Measurements from ENCODE around the gene CPED1. TPM values are rescaled to one million over a fixed set of nuclear protein-coding genes. Genes with fewer than 3 reads are reported as not detected.

The CPED1 gene
- total RNA-seq, 4 donors from 2014 or later = 32.5 to 49.5 (median 40.2) TPM

- no peak for TF ChIP-seq CTCF (IDR thresholded peaks at IDR 0.05; ENCODE audit: low read depth)
Observed at GRCh38 chr7:120989257-120990220, 1.0 kb downstream of the CPED1 start.

GRCh38 chr7:120990468-120991118 lies 2.1 kb downstream of the CPED1 start:
- TF ChIP-seq CTCF (IDR thresholded peaks at IDR 0.05; ENCODE audit: low read depth) = no peak

- TF ChIP-seq CTCF (IDR thresholded peaks at IDR 0.05; ENCODE audit: low read depth) = no peak
Observed at GRCh38 chr7:120991161-120991560, 2.6 kb downstream of the CPED1 start.

- TF ChIP-seq CTCF (IDR thresholded peaks at IDR 0.05; ENCODE audit: low read depth) = no peak
Observed at GRCh38 chr7:120991581-120991980, 3.1 kb downstream of the CPED1 start.

GRCh38 chr7:120992272-120992964 lies 3.9 kb downstream of the CPED1 start:
- no peak for TF ChIP-seq CTCF (IDR thresholded peaks at IDR 0.05; ENCODE audit: low read depth)

- TF ChIP-seq CTCF (IDR thresholded peaks at IDR 0.05; ENCODE audit: low read depth) = no peak
Observed at GRCh38 chr7:120992965-120993494, 4.5 kb downstream of the CPED1 start.
